DND-41 (cell line): ENCODE results near the gene PDE8A.

Source experiments
- ATAC-seq: fragments of 200-7000 bp; cut with Tn5 transposase; 3 replicates; pipeline ENCODE4 v1.9.1; 2021; ENCODE audit warnings: low read depth; ENCODE audit not compliant: insufficient read depth
- DNase-seq: peaks from one replicate; pipeline ENCODE4 v3.0.0-alpha.2; 2020
- H2AFZ ChIP-seq: 2 replicates; pipeline ENCODE4 v1.6.0; 2012; ENCODE audit warnings: low read depth, low read length
- H3K27ac ChIP-seq: 2 replicates; pipeline ENCODE4 v1.5.1; 2012; ENCODE audit warnings: low read length, inconsistent platforms
- H3K27me3 ChIP-seq: fragments of 200-600 bp; sonication (generic); 2 replicates; pipeline ENCODE4 v1.6.0; 2012; ENCODE audit warnings: low read length, mild to moderate bottlenecking, inconsistent platforms; ENCODE audit not compliant: insufficient read depth, poor library complexity
- H3K36me3 ChIP-seq: 2 replicates; pipeline ENCODE4 v1.5.1; 2012; ENCODE audit warnings: low read length, inconsistent platforms; ENCODE audit not compliant: insufficient read depth
- H3K4me1 ChIP-seq: 2 replicates; pipeline ENCODE4 v1.5.1; 2012; ENCODE audit warnings: mild to moderate bottlenecking, low read length; ENCODE audit not compliant: insufficient read depth
- H3K4me2 ChIP-seq: 2 replicates; pipeline ENCODE4 v1.6.0; 2012; ENCODE audit warnings: mild to moderate bottlenecking, moderate library complexity, low read length, inconsistent platforms; ENCODE audit not compliant: insufficient read depth
- H3K4me3 ChIP-seq, 2 experiments: fragments of 200-600 bp in 1 of 2; shearing (Covaris generic) in 1 of 2; 2 replicates each; pipeline ENCODE4 v1.5.1; 2012 to 2016; ENCODE audit warnings: inconsistent platforms in 2 of 2, low read length in 2 of 2, mild to moderate bottlenecking in 2 of 2, low read depth in 1 of 2, moderate library complexity in 1 of 2
- H3K79me2 ChIP-seq: 2 replicates; pipeline ENCODE4 v1.6.0; 2012; ENCODE audit warnings: low read length, inconsistent platforms; ENCODE audit not compliant: insufficient read depth
- H3K9ac ChIP-seq: 2 replicates; pipeline ENCODE4 v1.6.0; 2012; ENCODE audit warnings: low read depth, mild to moderate bottlenecking, inconsistent platforms, low read length, moderate library complexity
- H3K9me3 ChIP-seq: 2 replicates; pipeline ENCODE4 v1.5.1; 2012; ENCODE audit warnings: low read length, moderate library complexity, mild to moderate bottlenecking, inconsistent platforms; ENCODE audit not compliant: insufficient read depth, severe bottlenecking
- H4K20me1 ChIP-seq: 2 replicates; pipeline ENCODE4 v1.6.0; 2012; ENCODE audit warnings: low read length; ENCODE audit not compliant: insufficient read depth
- CTCF ChIP-seq: IDR thresholded peaks from 2 replicates; pipeline ENCODE4 v1.5.1; 2012; ENCODE audit warnings: borderline replicate concordance, low read length, moderate library complexity, mild to moderate bottlenecking; ENCODE audit not compliant: poor library complexity, severe bottlenecking; ENCODE audit errors: extremely low read depth
- EZH2 ChIP-seq: IDR thresholded peaks from 3 replicates; pipeline ENCODE4 v1.6.1; 2012; ENCODE audit warnings: borderline replicate concordance, low read depth, mild to moderate bottlenecking, moderate library complexity, low read length, inconsistent platforms; ENCODE audit not compliant: severe bottlenecking

The PDE8A gene

GRCh38 chr15:85157344-85157743, 175.7 kb downstream of the PDE8A start:
- H3K36me3 ChIP-seq = no peaks in the 10 kb centered on the region
- no peak overlapping the region for H3K9ac ChIP-seq
- no peaks in the 10 kb centered on the region for H4K20me1 ChIP-seq
- no peak overlapping the region for H3K27ac ChIP-seq
- no peak overlapping the region for H3K4me2 ChIP-seq
- no peak for TF ChIP-seq CTCF
- TF ChIP-seq EZH2 = no peak
- peaks cover 3% of the 10 kb centered on the region for H3K27me3 ChIP-seq
- H2AFZ ChIP-seq = no peak overlapping the region
- no peaks in the 10 kb centered on the region for H3K4me1 ChIP-seq
- no peaks in the 10 kb centered on the region for H3K9me3 ChIP-seq
- H3K79me2 ChIP-seq = no peaks in the 10 kb centered on the region
- DNase-seq = no peak
- ATAC-seq = no peak
- no peak overlapping the region for H3K4me3 ChIP-seq

GRCh38 chr15:85162237-85162636, 180.6 kb downstream of the PDE8A start:
- no peak overlapping the region for H2AFZ ChIP-seq
- no peaks in the 10 kb centered on the region for H3K27me3 ChIP-seq
- no peak overlapping the region for H3K4me3 ChIP-seq
- H3K36me3 ChIP-seq = no peaks in the 10 kb centered on the region
- no peak overlapping the region for H3K27ac ChIP-seq
- H3K79me2 ChIP-seq = no peaks in the 10 kb centered on the region
- H3K9ac ChIP-seq = no peak overlapping the region
- H4K20me1 ChIP-seq = no peaks in the 10 kb centered on the region
- no peaks in the 10 kb centered on the region for H3K9me3 ChIP-seq
- no peaks in the 10 kb centered on the region for H3K4me1 ChIP-seq
- no peak for TF ChIP-seq EZH2
- TF ChIP-seq CTCF = no peak
- ATAC-seq (no peak), DNase-seq (no peak)
- no peak overlapping the region for H3K4me2 ChIP-seq

GRCh38 chr15:85164841-85165466, 183.3 kb downstream of the PDE8A start:
- TF ChIP-seq EZH2 (no peak), CTCF (no peak)
- Histone ChIP-seq H3K4me1 (no peaks in the 10 kb centered on the region), H4K20me1 (no peaks in the 10 kb centered on the region), H3K79me2 (no peaks in the 10 kb centered on the region), H3K27me3 (no peaks in the 10 kb centered on the region), H3K9ac (no peak overlapping the region), H3K9me3 (no peaks in the 10 kb centered on the region), H3K4me2 (no peak overlapping the region), H3K36me3 (no peaks in the 10 kb centered on the region), H3K4me3 (no peak overlapping the region), H2AFZ (no peak overlapping the region), H3K27ac (no peak overlapping the region)
- DNase-seq (no peak), ATAC-seq (no peak)
